ENCODE results near the gene RASA1.
A peak's percentile ranks its signal among the peaks of the same experiment; 100 is the strongest.

RASA1 gene

GRCh38 chr5:87246061-87246460, 21.6 kb upstream of the RASA1 start:
- H3K27me3 ChIP-seq (ENCODE audit: control insufficient read depth in 1 of 2, insufficient read depth in 1 of 2, low read length in 2 of 2), result no peaks in the 10 kb centered on the region
- H4K91ac ChIP-seq (ENCODE audit: low read length), result no peak overlapping the region
- H3K23ac ChIP-seq (ENCODE audit: low read length in 2 of 2), result no peak overlapping the region
- no peaks in the 10 kb centered on the region for H3K9me3 ChIP-seq (ENCODE audit: control insufficient read depth, low read length)
- no peak overlapping the region for H3K4me2 ChIP-seq (ENCODE audit: low read length, poor library complexity, severe bottlenecking)
- no peak overlapping the region for H3K14ac ChIP-seq (ENCODE audit: low read length in 2 of 2)
- H3K9ac ChIP-seq (ENCODE audit: low read length), result peak overlapping the region; percentile 55
- H3K18ac ChIP-seq (ENCODE audit: low read depth in 1 of 2, low read length in 2 of 2), result no peak overlapping the region
- no peak overlapping the region for H3K27ac ChIP-seq (ENCODE audit: low read length, poor library complexity, severe bottlenecking)
- H3K4me1 ChIP-seq (ENCODE audit: control insufficient read depth, insufficient read depth, low read depth, low read length), result no peaks in the 10 kb centered on the region
- no peak overlapping the region for H2BK12ac ChIP-seq (ENCODE audit: low read length in 2 of 2)
- no peak overlapping the region for H2BK5ac ChIP-seq (ENCODE audit: low read depth, low read length, poor library complexity, severe bottlenecking)
- no peaks in the 10 kb centered on the region for H3K36me3 ChIP-seq (ENCODE audit: control insufficient read depth in 1 of 2, insufficient read depth in 2 of 2, low read depth in 1 of 2, low read length in 2 of 2)
- no peak overlapping the region for H2AK5ac ChIP-seq (ENCODE audit: low read length, severe bottlenecking)
- no peak for DNase-seq
- no peak overlapping the region for H3K4me3 ChIP-seq (ENCODE audit: insufficient read depth in 1 of 2, low read depth in 1 of 2, low read length in 2 of 2)
- H3K4ac ChIP-seq (ENCODE audit: low read depth in 1 of 2, low read length in 2 of 2), result no peak overlapping the region
- H2AFZ ChIP-seq (ENCODE audit: low read depth, low read length), result no peak overlapping the region
- no peaks in the 10 kb centered on the region for H3K79me1 ChIP-seq (replicated peaks; ENCODE audit: low read length, poor library complexity, severe bottlenecking)
- no peak overlapping the region for H2BK15ac ChIP-seq (ENCODE audit: low read depth, poor library complexity, severe bottlenecking)
- H2BK120ac ChIP-seq (ENCODE audit: low read depth, low read length), result no peak overlapping the region
- H4K8ac ChIP-seq (ENCODE audit: low read length), result no peak overlapping the region

DNA sequence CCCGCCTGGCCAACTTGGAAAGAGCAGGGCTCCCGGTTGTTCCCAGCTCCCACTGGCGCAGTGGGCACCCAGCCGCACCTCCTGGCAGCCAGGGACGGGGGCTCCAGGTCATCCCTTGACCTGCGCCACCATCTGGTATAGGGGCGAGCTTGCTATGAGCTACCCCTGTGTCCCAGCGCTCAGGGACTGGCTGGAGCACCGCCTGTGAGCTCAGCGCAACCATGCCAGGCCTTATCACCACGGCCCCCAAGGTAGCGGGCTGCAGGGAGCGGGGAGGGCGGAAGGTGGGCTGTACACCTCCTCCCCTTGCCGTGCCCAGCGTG, 15.4 kb upstream of the RASA1 start:
- WGBS, result 96% methylated on average over 16 of the region's 16 CpGs
- no peaks in the 10 kb centered on the region for H3K79me1 ChIP-seq (replicated peaks; ENCODE audit: low read length, poor library complexity, severe bottlenecking)
- no peak for DNase-seq
- no peak overlapping the region for H2AK5ac ChIP-seq (ENCODE audit: low read length, severe bottlenecking)
- H2BK12ac ChIP-seq (ENCODE audit: low read length in 2 of 2), result no peak overlapping the region
- H2BK15ac ChIP-seq (ENCODE audit: low read depth, poor library complexity, severe bottlenecking), result no peak overlapping the region
- H3K36me3 ChIP-seq (ENCODE audit: control insufficient read depth in 1 of 2, insufficient read depth in 2 of 2, low read depth in 1 of 2, low read length in 2 of 2), result peaks cover 0 to 3% of the 10 kb centered on the region in 2 experiments
- H3K4me3 ChIP-seq (ENCODE audit: insufficient read depth in 1 of 2, low read depth in 1 of 2, low read length in 2 of 2), result no peak overlapping the region
- no peak overlapping the region for H3K23ac ChIP-seq (ENCODE audit: low read length in 2 of 2)
- no peak overlapping the region for H2AFZ ChIP-seq (ENCODE audit: low read depth, low read length)
- no peak overlapping the region for H3K9ac ChIP-seq (ENCODE audit: low read length)
- no peaks in the 10 kb centered on the region for H3K27me3 ChIP-seq (ENCODE audit: control insufficient read depth in 1 of 2, insufficient read depth in 1 of 2, low read length in 2 of 2)
- H4K8ac ChIP-seq (ENCODE audit: low read length), result no peak overlapping the region
- no peak overlapping the region for H2BK120ac ChIP-seq (ENCODE audit: low read depth, low read length)
- H3K14ac ChIP-seq (ENCODE audit: low read length in 2 of 2), result no peak overlapping the region
- H3K4me1 ChIP-seq (ENCODE audit: control insufficient read depth, insufficient read depth, low read depth, low read length), result no peaks in the 10 kb centered on the region
- H3K9me3 ChIP-seq (ENCODE audit: control insufficient read depth, low read length), result no peaks in the 10 kb centered on the region
- no peak overlapping the region for H4K91ac ChIP-seq (ENCODE audit: low read length)
- no peak overlapping the region for H2BK5ac ChIP-seq (ENCODE audit: low read depth, low read length, poor library complexity, severe bottlenecking)
- H3K27ac ChIP-seq (ENCODE audit: low read length, poor library complexity, severe bottlenecking), result no peak overlapping the region
- H3K4ac ChIP-seq (ENCODE audit: low read depth in 1 of 2, low read length in 2 of 2), result no peak overlapping the region
- no peak overlapping the region for H3K4me2 ChIP-seq (ENCODE audit: low read length, poor library complexity, severe bottlenecking)
- H3K18ac ChIP-seq (ENCODE audit: low read depth in 1 of 2, low read length in 2 of 2), result no peak overlapping the region

DNA sequence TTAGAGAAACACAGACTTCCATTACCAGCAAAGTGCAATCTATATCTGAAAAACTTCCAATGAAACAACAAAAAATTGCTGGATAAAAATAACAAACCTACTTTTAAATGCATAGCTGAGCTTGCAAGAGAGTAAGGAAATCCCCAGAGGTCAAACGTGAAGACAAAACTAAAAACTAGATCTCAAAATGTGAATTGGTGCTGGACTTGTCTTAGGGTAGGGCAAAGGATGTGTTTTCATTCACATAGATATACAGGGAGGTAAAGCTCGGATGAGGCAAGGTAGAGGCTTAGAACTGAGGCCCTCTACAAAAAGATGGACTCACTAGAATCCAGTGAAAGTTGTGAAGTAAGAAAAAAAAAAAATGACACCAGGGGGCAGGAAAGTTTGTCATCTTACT, 13.6 kb upstream of the RASA1 start:
- Histone ChIP-seq H2BK15ac (ENCODE audit: low read depth, poor library complexity, severe bottlenecking) (no peak overlapping the region), H3K27me3 (ENCODE audit: control insufficient read depth in 1 of 2, insufficient read depth in 1 of 2, low read length in 2 of 2) (no peaks in the 10 kb centered on the region), H2BK120ac (ENCODE audit: low read depth, low read length) (no peak overlapping the region), H2BK12ac (ENCODE audit: low read length in 2 of 2) (no peak overlapping the region), H3K9ac (ENCODE audit: low read length) (no peak overlapping the region), H4K91ac (ENCODE audit: low read length) (no peak overlapping the region), H4K8ac (ENCODE audit: low read length) (no peak overlapping the region), H3K4me3 (ENCODE audit: insufficient read depth in 1 of 2, low read depth in 1 of 2, low read length in 2 of 2) (no peak overlapping the region), H2BK5ac (ENCODE audit: low read depth, low read length, poor library complexity, severe bottlenecking) (no peak overlapping the region), H2AFZ (ENCODE audit: low read depth, low read length) (no peak overlapping the region), H3K4me1 (ENCODE audit: control insufficient read depth, insufficient read depth, low read depth, low read length) (no peaks in the 10 kb centered on the region), H3K18ac (ENCODE audit: low read depth in 1 of 2, low read length in 2 of 2) (no peak overlapping the region), H3K23ac (ENCODE audit: low read length in 2 of 2) (no peak overlapping the region), H3K27ac (ENCODE audit: low read length, poor library complexity, severe bottlenecking) (no peak overlapping the region), H3K4me2 (ENCODE audit: low read length, poor library complexity, severe bottlenecking) (no peak overlapping the region), H3K36me3 (ENCODE audit: control insufficient read depth in 1 of 2, insufficient read depth in 2 of 2, low read depth in 1 of 2, low read length in 2 of 2) (peaks cover 0 to 3% of the 10 kb centered on the region in 2 experiments), H3K9me3 (ENCODE audit: control insufficient read depth, low read length) (no peaks in the 10 kb centered on the region), H3K14ac (ENCODE audit: low read length in 2 of 2) (no peak overlapping the region), H3K79me1 (replicated peaks; ENCODE audit: low read length, poor library complexity, severe bottlenecking) (no peaks in the 10 kb centered on the region), H3K4ac (ENCODE audit: low read depth in 1 of 2, low read length in 2 of 2) (no peak overlapping the region), H2AK5ac (ENCODE audit: low read length, severe bottlenecking) (no peak overlapping the region)
- no peak for DNase-seq
- 93% methylated on average over 2 of the region's 2 CpGs for WGBS

GRCh38 chr5:87258507-87258906, 9.2 kb upstream of the RASA1 start:
- Histone ChIP-seq H4K91ac (ENCODE audit: low read length) (no peak overlapping the region), H2AK5ac (ENCODE audit: low read length, severe bottlenecking) (no peak overlapping the region), H3K9me3 (ENCODE audit: control insufficient read depth, low read length) (no peaks in the 10 kb centered on the region), H3K36me3 (ENCODE audit: control insufficient read depth in 1 of 2, insufficient read depth in 2 of 2, low read depth in 1 of 2, low read length in 2 of 2) (no peaks in the 10 kb centered on the region), H3K4me1 (ENCODE audit: control insufficient read depth, insufficient read depth, low read depth, low read length) (no peaks in the 10 kb centered on the region), H2BK15ac (ENCODE audit: low read depth, poor library complexity, severe bottlenecking) (no peak overlapping the region), H3K4me3 (ENCODE audit: insufficient read depth in 1 of 2, low read depth in 1 of 2, low read length in 2 of 2) (no peak overlapping the region), H3K27me3 (ENCODE audit: control insufficient read depth in 1 of 2, insufficient read depth in 1 of 2, low read length in 2 of 2) (no peaks in the 10 kb centered on the region), H2BK120ac (ENCODE audit: low read depth, low read length) (no peak overlapping the region), H2BK12ac (ENCODE audit: low read length in 2 of 2) (no peak overlapping the region), H3K23ac (ENCODE audit: low read length in 2 of 2) (no peak overlapping the region), H3K4me2 (ENCODE audit: low read length, poor library complexity, severe bottlenecking) (no peak overlapping the region), H2AFZ (ENCODE audit: low read depth, low read length) (no peak overlapping the region), H3K14ac (ENCODE audit: low read length in 2 of 2) (no peak overlapping the region), H3K9ac (ENCODE audit: low read length) (no peak overlapping the region), H3K4ac (ENCODE audit: low read depth in 1 of 2, low read length in 2 of 2) (no peak overlapping the region), H2BK5ac (ENCODE audit: low read depth, low read length, poor library complexity, severe bottlenecking) (no peak overlapping the region), H3K79me1 (replicated peaks; ENCODE audit: low read length, poor library complexity, severe bottlenecking) (no peaks in the 10 kb centered on the region), H4K8ac (ENCODE audit: low read length) (no peak overlapping the region), H3K27ac (ENCODE audit: low read length, poor library complexity, severe bottlenecking) (no peak overlapping the region), H3K18ac (ENCODE audit: low read depth in 1 of 2, low read length in 2 of 2) (no peak overlapping the region)
- DNase-seq, result no peak
- WGBS, result 100% methylated on average over 1 of the region's 1 CpG

Measured in mesenchymal stem cell (in vitro differentiated cells and primary cell).